ENCODE measurements around the gene CNN3.

- TF ChIP-seq CTCF (IDR thresholded peaks at IDR 0.05; ENCODE audit: low read depth, low read length) (no peak), MAX (IDR thresholded peaks at IDR 0.05; ENCODE audit: low read depth, low read length) (no peak), POLR2A (IDR thresholded peaks at IDR 0.05; ENCODE audit: extremely low read depth, insufficient read length) (no peak)
These were observed 590 bp downstream of the CNN3 start for GRCh38 chr1:94926126-94926914.
